PC-9 (cell line): ENCODE results near the gene TNIP3.

Source experiments
- EZH2 ChIP-seq: fragments of 200-600 bp; sonication (generic); IDR thresholded peaks from 2 replicates; pipeline ENCODE4 v1.8.0; 2017; ENCODE audit warnings: antibody characterized with exemption, low read depth
- TF ChIP-seq, protein P1 (sequence below): fragments of 200-600 bp; sonication (generic); conservative IDR thresholded peaks from 2 replicates; pipeline ENCODE4 v1.6.1; 2017; ENCODE audit warnings: mixed run types, antibody characterized with exemption, mild to moderate bottlenecking, moderate library complexity

DNA sequence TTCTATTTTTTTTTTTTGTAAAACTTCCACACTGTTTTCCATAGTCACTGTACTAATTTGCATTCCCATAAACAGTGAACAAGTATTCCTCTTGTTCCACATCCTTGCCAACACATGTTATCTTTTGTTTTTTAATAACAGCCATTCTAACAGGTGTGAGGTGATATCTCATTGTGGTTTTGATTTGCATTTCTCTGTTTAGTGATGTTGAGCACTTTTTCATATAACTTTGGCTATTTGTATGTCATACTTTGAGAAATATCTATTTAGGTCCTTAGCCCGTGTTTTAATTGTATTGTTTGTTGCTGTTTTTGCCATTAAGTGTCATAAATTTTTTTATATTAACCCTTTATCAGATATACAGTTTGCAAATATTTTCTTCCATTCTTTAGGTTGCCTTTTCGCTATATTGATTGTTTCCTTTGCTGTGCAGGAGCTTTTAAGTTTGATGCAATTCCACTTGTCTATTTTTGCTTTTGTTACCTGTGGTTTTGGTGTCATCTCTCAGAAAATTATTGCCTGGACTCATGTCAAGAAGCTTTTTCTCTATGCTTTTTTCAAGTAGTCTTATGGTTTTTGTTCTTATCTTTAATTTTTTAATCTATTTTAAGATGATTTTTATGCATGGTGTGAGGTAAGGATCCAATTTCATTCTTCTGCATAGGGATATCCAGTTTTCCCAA, 63.9 kb downstream of the TNIP3 start:
- TF ChIP-seq, protein P1, sequence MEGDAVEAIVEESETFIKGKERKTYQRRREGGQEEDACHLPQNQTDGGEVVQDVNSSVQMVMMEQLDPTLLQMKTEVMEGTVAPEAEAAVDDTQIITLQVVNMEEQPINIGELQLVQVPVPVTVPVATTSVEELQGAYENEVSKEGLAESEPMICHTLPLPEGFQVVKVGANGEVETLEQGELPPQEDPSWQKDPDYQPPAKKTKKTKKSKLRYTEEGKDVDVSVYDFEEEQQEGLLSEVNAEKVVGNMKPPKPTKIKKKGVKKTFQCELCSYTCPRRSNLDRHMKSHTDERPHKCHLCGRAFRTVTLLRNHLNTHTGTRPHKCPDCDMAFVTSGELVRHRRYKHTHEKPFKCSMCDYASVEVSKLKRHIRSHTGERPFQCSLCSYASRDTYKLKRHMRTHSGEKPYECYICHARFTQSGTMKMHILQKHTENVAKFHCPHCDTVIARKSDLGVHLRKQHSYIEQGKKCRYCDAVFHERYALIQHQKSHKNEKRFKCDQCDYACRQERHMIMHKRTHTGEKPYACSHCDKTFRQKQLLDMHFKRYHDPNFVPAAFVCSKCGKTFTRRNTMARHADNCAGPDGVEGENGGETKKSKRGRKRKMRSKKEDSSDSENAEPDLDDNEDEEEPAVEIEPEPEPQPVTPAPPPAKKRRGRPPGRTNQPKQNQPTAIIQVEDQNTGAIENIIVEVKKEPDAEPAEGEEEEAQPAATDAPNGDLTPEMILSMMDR, result no peak
- no peak for TF ChIP-seq EZH2
